ENCODE measurements around the gene FREM1. TPM values are rescaled to one million over a fixed set of nuclear protein-coding genes. Genes with fewer than 3 reads are reported as not detected.

FREM1 gene
- total RNA-seq, 1 donor from 2014 or later, result 1.7 TPM

GRCh38 chr9:14868772-14869583, 41.2 kb downstream of the FREM1 start:
- Mint-ChIP-seq H3K27ac (ENCODE audit: unreplicated experiment) (no peak overlapping the region), H3K4me3 (ENCODE audit: unreplicated experiment) (no peak overlapping the region), H3K27me3 (ENCODE audit: unreplicated experiment) (peaks cover 2% of the 10 kb centered on the region), H3K4me1 (ENCODE audit: low read depth, unreplicated experiment) (peaks cover 9% of the 10 kb centered on the region), H3K36me3 (ENCODE audit: unreplicated experiment) (no peaks in the 10 kb centered on the region), H3K9me3 (ENCODE audit: unreplicated experiment) (no peaks in the 10 kb centered on the region)
- no peak for DNase-seq
- TF ChIP-seq CTCF (IDR thresholded peaks at IDR 0.05; ENCODE audit: partially characterized antibody, unreplicated experiment), result no peak

GRCh38 chr9:14868418-14868771, 41.8 kb downstream of the FREM1 start:
- no peak overlapping the region for H3K4me3 Mint-ChIP-seq (ENCODE audit: unreplicated experiment)
- no peak for TF ChIP-seq CTCF (IDR thresholded peaks at IDR 0.05; ENCODE audit: partially characterized antibody, unreplicated experiment)
- no peak for DNase-seq
- no peaks in the 10 kb centered on the region for H3K9me3 Mint-ChIP-seq (ENCODE audit: unreplicated experiment)
- peaks cover 9% of the 10 kb centered on the region for H3K4me1 Mint-ChIP-seq (ENCODE audit: low read depth, unreplicated experiment)
- no peak overlapping the region for H3K27ac Mint-ChIP-seq (ENCODE audit: unreplicated experiment)
- no peaks in the 10 kb centered on the region for H3K36me3 Mint-ChIP-seq (ENCODE audit: unreplicated experiment)
- H3K27me3 Mint-ChIP-seq (ENCODE audit: unreplicated experiment), result no peaks in the 10 kb centered on the region

GRCh38 chr9:14866200-14866749, 44.0 kb downstream of the FREM1 start:
- Mint-ChIP-seq H3K27me3 (ENCODE audit: unreplicated experiment) (no peaks in the 10 kb centered on the region), H3K9me3 (ENCODE audit: unreplicated experiment) (no peaks in the 10 kb centered on the region), H3K4me1 (ENCODE audit: low read depth, unreplicated experiment) (peaks cover 9% of the 10 kb centered on the region), H3K36me3 (ENCODE audit: unreplicated experiment) (no peaks in the 10 kb centered on the region), H3K27ac (ENCODE audit: unreplicated experiment) (no peak overlapping the region), H3K4me3 (ENCODE audit: unreplicated experiment) (no peak overlapping the region)
- DNase-seq, result no peak
- TF ChIP-seq CTCF (IDR thresholded peaks at IDR 0.05; ENCODE audit: partially characterized antibody, unreplicated experiment), result no peak

GRCh38 chr9:14864309-14864708, 45.9 kb downstream of the FREM1 start:
- no peak overlapping the region for H3K27ac Mint-ChIP-seq (ENCODE audit: unreplicated experiment)
- H3K4me1 Mint-ChIP-seq (ENCODE audit: low read depth, unreplicated experiment), result peaks cover 9% of the 10 kb centered on the region
- H3K36me3 Mint-ChIP-seq (ENCODE audit: unreplicated experiment), result no peaks in the 10 kb centered on the region
- H3K4me3 Mint-ChIP-seq (ENCODE audit: unreplicated experiment), result no peak overlapping the region
- no peaks in the 10 kb centered on the region for H3K27me3 Mint-ChIP-seq (ENCODE audit: unreplicated experiment)
- DNase-seq, result no peak
- TF ChIP-seq CTCF (IDR thresholded peaks at IDR 0.05; ENCODE audit: partially characterized antibody, unreplicated experiment), result no peak
- no peaks in the 10 kb centered on the region for H3K9me3 Mint-ChIP-seq (ENCODE audit: unreplicated experiment)

- Mint-ChIP-seq H3K4me1 (ENCODE audit: low read depth, unreplicated experiment) (peaks cover 9% of the 10 kb centered on the region), H3K36me3 (ENCODE audit: unreplicated experiment) (no peaks in the 10 kb centered on the region), H3K9me3 (ENCODE audit: unreplicated experiment) (no peaks in the 10 kb centered on the region), H3K27me3 (ENCODE audit: unreplicated experiment) (no peaks in the 10 kb centered on the region), H3K27ac (ENCODE audit: unreplicated experiment) (no peak overlapping the region), H3K4me3 (ENCODE audit: unreplicated experiment) (no peak overlapping the region)
- no peak for DNase-seq
- no peak for TF ChIP-seq CTCF (IDR thresholded peaks at IDR 0.05; ENCODE audit: partially characterized antibody, unreplicated experiment)
Observed at GRCh38 chr9:14863402-14863801, 46.8 kb downstream of the FREM1 start.
